Measurements from ENCODE around the gene KRT23. TPM values are rescaled to one million over a fixed set of nuclear protein-coding genes. Genes with fewer than 3 reads are reported as not detected.

Gene KRT23
- total and polyA plus RNA-seq, 9 donors, result 0.05 to 5.0 (median 0.53) TPM; not detected in 2

DNA sequence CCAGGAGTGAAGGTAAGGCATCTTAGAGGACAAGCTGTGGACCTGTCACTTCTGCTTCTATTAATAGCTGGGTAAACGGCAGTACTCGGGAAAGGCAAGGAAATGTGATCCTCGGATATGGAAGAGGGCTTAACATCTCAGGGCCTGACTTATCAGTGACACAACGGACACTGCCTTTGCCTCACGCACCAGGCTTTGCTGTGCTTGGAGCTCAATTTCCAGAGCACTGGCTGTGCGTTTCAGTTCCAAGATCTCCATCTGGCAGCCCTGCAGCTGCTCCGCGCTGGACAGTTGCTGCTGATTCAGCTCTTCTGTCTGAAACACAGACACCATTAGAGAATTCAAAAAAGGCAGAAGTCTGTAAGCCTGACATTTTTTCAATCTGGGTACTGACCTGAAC is 43.1 kb upstream of the KRT23 start:
- Histone ChIP-seq H3K27me3 (no peaks in the 10 kb centered on the region), H3K36me3 (no peaks in the 10 kb centered on the region), H3K9me3 (no peaks in the 10 kb centered on the region), H3K4me3 (no peak overlapping the region), H3K4me1 (ENCODE audit: insufficient read depth) (peaks cover 2% of the 10 kb centered on the region), H3K27ac (no peak overlapping the region)
- DNase-seq, result peak in 1 of 5 donors; percentile 24
- TF ChIP-seq POLR2A (IDR thresholded peaks at IDR 0.05) (no peak), EP300 (IDR thresholded peaks at IDR 0.05) (no peak)
- TF ChIP-seq, protein P1, sequence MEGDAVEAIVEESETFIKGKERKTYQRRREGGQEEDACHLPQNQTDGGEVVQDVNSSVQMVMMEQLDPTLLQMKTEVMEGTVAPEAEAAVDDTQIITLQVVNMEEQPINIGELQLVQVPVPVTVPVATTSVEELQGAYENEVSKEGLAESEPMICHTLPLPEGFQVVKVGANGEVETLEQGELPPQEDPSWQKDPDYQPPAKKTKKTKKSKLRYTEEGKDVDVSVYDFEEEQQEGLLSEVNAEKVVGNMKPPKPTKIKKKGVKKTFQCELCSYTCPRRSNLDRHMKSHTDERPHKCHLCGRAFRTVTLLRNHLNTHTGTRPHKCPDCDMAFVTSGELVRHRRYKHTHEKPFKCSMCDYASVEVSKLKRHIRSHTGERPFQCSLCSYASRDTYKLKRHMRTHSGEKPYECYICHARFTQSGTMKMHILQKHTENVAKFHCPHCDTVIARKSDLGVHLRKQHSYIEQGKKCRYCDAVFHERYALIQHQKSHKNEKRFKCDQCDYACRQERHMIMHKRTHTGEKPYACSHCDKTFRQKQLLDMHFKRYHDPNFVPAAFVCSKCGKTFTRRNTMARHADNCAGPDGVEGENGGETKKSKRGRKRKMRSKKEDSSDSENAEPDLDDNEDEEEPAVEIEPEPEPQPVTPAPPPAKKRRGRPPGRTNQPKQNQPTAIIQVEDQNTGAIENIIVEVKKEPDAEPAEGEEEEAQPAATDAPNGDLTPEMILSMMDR (IDR thresholded peaks at IDR 0.05), result no peak
- intact Hi-C loops (cut with DNase I), result no loop called here
- 1 to 7% (median 4%) methylated on average over 8 of the region's 8 CpGs for WGBS, 3 donors

DNA sequence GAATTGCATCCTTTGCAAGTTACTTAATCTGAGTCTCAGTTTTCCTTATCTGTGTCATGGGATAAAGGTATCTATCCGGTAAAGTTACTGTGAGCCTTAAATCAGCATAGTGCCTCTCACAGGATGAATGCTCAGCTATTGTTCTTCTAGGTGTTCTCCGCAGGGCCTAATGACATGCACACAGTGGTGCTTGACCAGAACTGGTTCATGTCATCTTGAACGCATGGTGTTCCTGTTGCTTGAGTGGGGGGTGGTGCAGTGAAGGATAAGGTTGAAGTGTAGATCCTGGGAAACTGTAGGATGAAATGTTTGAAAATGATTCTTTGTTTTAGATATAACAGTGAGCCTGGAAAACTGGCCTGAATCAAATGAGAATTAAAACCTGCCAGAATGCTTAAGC is 42.7 kb upstream of the KRT23 start:
- peaks cover 2% of the 10 kb centered on the region for H3K4me1 ChIP-seq (ENCODE audit: insufficient read depth)
- intact Hi-C loops (cut with DNase I), result no loop called here
- TF ChIP-seq POLR2A (IDR thresholded peaks at IDR 0.05) (no peak), EP300 (IDR thresholded peaks at IDR 0.05) (no peak)
- TF ChIP-seq, protein P1 (IDR thresholded peaks at IDR 0.05), result no peak
- H3K27ac ChIP-seq, result no peak overlapping the region
- H3K4me3 ChIP-seq, result no peak overlapping the region
- no peaks in the 10 kb centered on the region for H3K27me3 ChIP-seq
- 89 to 94% (median 93%) methylated on average over 3 of the region's 3 CpGs for WGBS, 3 donors
- H3K36me3 ChIP-seq, result no peaks in the 10 kb centered on the region
- no peaks in the 10 kb centered on the region for H3K9me3 ChIP-seq
- no peak for DNase-seq

DNA sequence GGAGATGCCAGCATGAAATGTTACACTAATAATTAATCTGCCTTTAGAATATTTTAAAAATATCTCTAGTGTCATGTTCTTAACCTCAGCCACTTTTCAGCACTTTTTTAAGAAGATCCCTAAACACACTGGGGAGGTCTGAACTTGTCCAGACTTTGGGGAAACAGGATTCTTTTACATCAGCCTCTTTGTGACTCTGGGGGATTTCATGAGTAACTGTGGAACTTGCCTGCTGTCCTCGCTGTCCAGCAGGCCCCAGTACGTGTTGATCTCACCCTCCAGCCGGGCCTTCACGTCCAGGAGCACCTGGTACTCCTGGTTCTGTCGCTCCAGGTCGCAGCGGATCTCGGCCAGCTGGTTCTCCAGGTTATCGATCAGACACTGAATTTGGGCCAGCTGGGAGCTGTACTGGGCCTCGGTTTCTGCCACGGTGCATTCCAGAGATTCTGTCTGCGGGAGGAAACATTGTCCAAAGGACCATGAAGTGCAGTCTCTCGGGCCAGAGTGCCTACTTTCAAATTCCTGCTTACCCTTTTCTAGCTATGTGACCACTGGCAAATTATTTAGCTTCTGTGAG is 41.2 kb upstream of the KRT23 start:
- TF ChIP-seq POLR2A (IDR thresholded peaks at IDR 0.05) (no peak), EP300 (IDR thresholded peaks at IDR 0.05) (no peak)
- TF ChIP-seq, protein P1 (IDR thresholded peaks at IDR 0.05), result no peak
- Histone ChIP-seq H3K4me1 (ENCODE audit: insufficient read depth) (peaks cover 2% of the 10 kb centered on the region), H3K9me3 (no peaks in the 10 kb centered on the region), H3K36me3 (no peaks in the 10 kb centered on the region), H3K27ac (no peak overlapping the region), H3K4me3 (no peak overlapping the region), H3K27me3 (no peaks in the 10 kb centered on the region)
- WGBS, 3 donors, result 21 to 47% (median 28%) methylated on average over 13 of the region's 13 CpGs
- intact Hi-C loops (cut with DNase I), result no loop called here
- no peak for DNase-seq

DNA sequence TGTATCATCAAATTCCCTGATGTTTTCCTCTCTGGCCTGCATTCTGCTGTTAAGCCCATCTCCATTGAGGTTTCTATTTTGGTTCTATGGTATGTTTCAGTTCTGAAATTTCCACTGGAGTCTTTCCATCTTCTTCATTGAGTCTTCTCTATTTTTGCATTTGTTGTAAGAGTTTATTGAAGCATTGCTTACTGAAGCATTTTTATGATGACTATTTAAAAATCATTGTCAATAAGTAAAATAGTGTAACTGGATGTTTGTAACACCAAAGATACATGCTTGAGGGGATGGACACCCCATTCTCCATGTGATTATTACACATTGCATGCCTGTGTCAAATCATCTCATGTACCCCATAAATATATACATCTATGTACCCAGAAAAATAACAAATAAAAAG is 38.1 kb upstream of the KRT23 start:
- H3K27me3 ChIP-seq, result no peaks in the 10 kb centered on the region
- TF ChIP-seq EP300 (IDR thresholded peaks at IDR 0.05) (no peak), POLR2A (IDR thresholded peaks at IDR 0.05) (no peak)
- TF ChIP-seq, protein P1 (IDR thresholded peaks at IDR 0.05), result no peak
- no peak overlapping the region for H3K27ac ChIP-seq
- H3K4me1 ChIP-seq (ENCODE audit: insufficient read depth), result no peaks in the 10 kb centered on the region
- intact Hi-C loops (cut with DNase I), result no loop called here
- DNase-seq, result no peak
- H3K9me3 ChIP-seq, result no peaks in the 10 kb centered on the region
- no peak overlapping the region for H3K4me3 ChIP-seq
- no peaks in the 10 kb centered on the region for H3K36me3 ChIP-seq
